ENCODE measurements around the gene HAUS8.

DNA sequence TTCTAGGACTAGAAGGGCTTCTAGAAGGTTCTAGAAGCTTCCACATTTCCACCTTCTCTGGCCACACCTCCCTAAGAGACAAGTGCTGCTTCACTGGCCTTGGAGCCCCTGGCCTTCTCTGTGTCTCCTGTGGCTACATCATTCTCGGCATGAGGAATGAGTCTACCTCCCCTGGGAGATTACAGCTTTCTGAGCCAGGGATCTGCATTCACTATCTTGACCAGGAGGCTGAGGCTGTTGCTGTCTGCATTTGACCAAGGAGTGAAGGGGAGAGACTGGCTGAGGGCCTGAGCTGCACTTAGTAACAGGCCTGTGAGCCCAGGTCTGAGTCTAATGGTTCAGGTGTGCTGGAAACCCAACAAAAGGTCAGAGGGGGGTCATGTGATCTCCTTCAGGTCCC lies 53.9 kb downstream of the HAUS8 start:
- no peak for TF ChIP-seq POLR2AphosphoS5 (IDR thresholded peaks at IDR 0.05; ENCODE audit: low read depth, low read length)
- TF ChIP-seq TAF1 (IDR thresholded peaks at IDR 0.05; ENCODE audit: borderline replicate concordance, insufficient read depth, low read length), result no peak
- no peak for TF ChIP-seq SIN3A (IDR thresholded peaks at IDR 0.05; ENCODE audit: borderline replicate concordance, insufficient read depth, low read length)
